ENCODE measurements around the gene TICRR.
"Not testable (repeated sequence)": the region's sequence is repeated elsewhere in the genome, so short reads cannot be mapped to it uniquely, and the experiment has no call there.

Gene TICRR

GRCh38 chr15:89575146-89575655 lies at the start of gene TICRR:
Gene TICRR, plus strand, starts transcription at chr15:89575469. Its CDS starts 118 bp downstream, at chr15:89575587.
- DNase-seq, result peak; percentile 99

GRCh38 chr15:89526181-89526580 lies 49.1 kb upstream of the TICRR start:
- no peak for DNase-seq

- no peak for DNase-seq
These were observed 48.4 kb upstream of the TICRR start for GRCh38 chr15:89526601-89527441.

- no peak for DNase-seq
These were observed 46.4 kb upstream of the TICRR start for GRCh38 chr15:89528757-89529352.

GRCh38 chr15:89530976-89531375 lies 44.3 kb upstream of the TICRR start:
- DNase-seq, result no peak

- no peak for DNase-seq
These were observed 43.3 kb upstream of the TICRR start for GRCh38 chr15:89531796-89532537.

GRCh38 chr15:89533861-89534544 lies 41.3 kb upstream of the TICRR start:
- no peak for DNase-seq

- DNase-seq, result no peak
These were observed 36.2 kb upstream of the TICRR start for GRCh38 chr15:89539027-89539426.

GRCh38 chr15:89542369-89542768 lies 32.9 kb upstream of the TICRR start:
- DNase-seq, result no peak

GRCh38 chr15:89543389-89543788 lies 31.9 kb upstream of the TICRR start:
- no peak for DNase-seq

- DNase-seq, result not testable (repeated sequence)
These were observed 26.1 kb upstream of the TICRR start for GRCh38 chr15:89549138-89549537.

GRCh38 chr15:89550427-89550826 lies 24.8 kb upstream of the TICRR start:
- DNase-seq, result no peak

- no peak for DNase-seq
These were observed 23.7 kb upstream of the TICRR start for GRCh38 chr15:89551550-89551949.

- DNase-seq, result no peak
These were observed 21.6 kb upstream of the TICRR start for GRCh38 chr15:89553632-89554031.

GRCh38 chr15:89554247-89554646 lies 21.0 kb upstream of the TICRR start:
- DNase-seq, result no peak

- DNase-seq, result no peak
These were observed 19.5 kb upstream of the TICRR start for GRCh38 chr15:89555768-89556167.

- DNase-seq, result peak; percentile 68
These were observed 18.6 kb upstream of the TICRR start for GRCh38 chr15:89556413-89557262.

GRCh38 chr15:89559769-89560264 lies 15.5 kb upstream of the TICRR start:
- no peak for DNase-seq

GRCh38 chr15:89566181-89566580 lies 9.1 kb upstream of the TICRR start:
- DNase-seq, result no peak

GRCh38 chr15:89566621-89567294 lies 8.5 kb upstream of the TICRR start:
- DNase-seq, result no peak

- DNase-seq, result no peak
These were observed 6.1 kb upstream of the TICRR start for GRCh38 chr15:89569090-89569745.
